Cardiac fibroblast (primary cell): ENCODE results near the gene MEPCE.

ENCODE experiments used
- DNase-seq, 2 donors: peaks; one replicate each; pipeline versions ENCODE4 v3.0.0 to v3.0.0-alpha.2; 2010; ENCODE audit warnings: low read depth in 2 of 2
- H3K4me3 ChIP-seq, 2 donors: replicated peaks in 1 of 2; 1 replicate in 1 of 2; 2 replicates in 1 of 2; pipeline ENCODE4 v1.5.1; 2011; ENCODE audit warnings: low read depth in 2 of 2, low read length in 2 of 2, mild to moderate bottlenecking in 2 of 2, moderate library complexity in 1 of 2
- CTCF ChIP-seq: IDR thresholded peaks from one replicate; pipeline ENCODE4 v1.5.1; 2011; ENCODE audit warnings: low read depth, mild to moderate bottlenecking, low read length, inconsistent platforms

The MEPCE gene

GRCh38 chr7:100478958-100479660 is 49.5 kb downstream of the MEPCE start, which contains the start of gene TSC22D4:
Gene TSC22D4, minus strand, starts transcription at chr7:100479214. Its CDS starts 1,176 bp downstream, at chr7:100478038.
- DNase-seq = peak; percentile 94 to 98
- peak within 1 kb of the TSS; percentile 90 to 97 for H3K4me3 ChIP-seq
- TF ChIP-seq CTCF = no peak

GRCh38 chr7:100481466-100481865 is 51.8 kb downstream of the MEPCE start:
- no peak for DNase-seq
- no peak overlapping the region for H3K4me3 ChIP-seq
- TF ChIP-seq CTCF = no peak

- TF ChIP-seq CTCF = no peak
Observed at GRCh38 chr7:100482728-100483089, 53.1 kb downstream of the MEPCE start.

GRCh38 chr7:100483090-100483721 is 53.6 kb downstream of the MEPCE start:
- H3K4me3 ChIP-seq = peak overlapping the region; percentile 59
- peak; percentile 36 for TF ChIP-seq CTCF

More at GRCh38 chr7:100482728-100483089, 53.1 kb downstream of the MEPCE start:
- peak overlapping the region; percentile 53 to 59 for H3K4me3 ChIP-seq
- no peak for DNase-seq

More at GRCh38 chr7:100483090-100483721, 53.6 kb downstream of the MEPCE start:
- peak; percentile 37 to 66 for DNase-seq
